Motor neuron (in vitro differentiated cells): ENCODE results near the gene CAMSAP1. TPM values are rescaled to one million over a fixed set of nuclear protein-coding genes. Genes with fewer than 3 reads are reported as not detected.
"Not testable (repeated sequence)": the region's sequence is repeated elsewhere in the genome, so short reads cannot be mapped to it uniquely, and the experiment has no call there.

Experiments used
- ATAC-seq, 8 experiments: fragments of 200-7000 bp; cut with Tn5 transposase; replicated peaks in 6 of 8; 2 replicates each; pipeline ENCODE4 v1.8.0; 2021; ENCODE audit warnings: mild to moderate bottlenecking in 8 of 8, moderate library complexity in 8 of 8
- H3K27ac ChIP-seq, 2 donors: fragments of 250-450 bp; sonication (Bioruptor Pico); 2 replicates each; pipeline ENCODE4 v1.9.0; 2021; ENCODE audit warnings: antibody characterized with exemption in 2 of 2, mild to moderate bottlenecking in 2 of 2, moderate library complexity in 1 of 2
- H3K4me1 ChIP-seq, 2 donors: fragments of 250-450 bp; sonication (Bioruptor Pico); replicated peaks in 1 of 2; 2 replicates each; pipeline ENCODE4 v1.6.1; 2021; ENCODE audit warnings: antibody characterized with exemption in 2 of 2, mild to moderate bottlenecking in 2 of 2, moderate library complexity in 1 of 2
- H3K4me3 ChIP-seq, 5 donors: fragments of 250-450 bp; sonication (Bioruptor Pico); 2 replicates each; pipeline ENCODE4 v1.9.0; 2021; ENCODE audit warnings: antibody characterized with exemption in 5 of 5, mild to moderate bottlenecking in 5 of 5, moderate library complexity in 4 of 5
- WGBS, 10 experiments: fragments of 450-650 bp; shearing (Covaris generic); methylation state at CpG; one replicate each; pipeline ENCODE4 v1.0.0; 2022; 5-methylcytosine and 5-hydroxymethylcytosine counted together
- in situ Hi-C, 9 experiments: fragments of 400-800 bp; cut with MboI; loops; one replicate each; pipeline ENCODE4 v1.15.0; 2021; ENCODE audit warnings: low sequenced_read_pairs in 9 of 9, low pct_unique_long_range_greater_than_20kb in 2 of 9; ENCODE audit not compliant: unreplicated experiment in 9 of 9
- total RNA-seq, 8 experiments: library from RNA; unstranded; fragments of 300-600 nt; gene quantifications; 2 replicates each; pipeline versions ENCODE4 v1.2.3 to v1.2.4, GENCODE V29; 2022

The CAMSAP1 gene
- total RNA-seq, 8 experiments from 2014 or later, result 8.2 to 71.6 (median 46.2) TPM

- ATAC-seq, result no peak
Observed at GRCh38 chr9:135948968-135949367, 41.6 kb upstream of the CAMSAP1 start.

DNA sequence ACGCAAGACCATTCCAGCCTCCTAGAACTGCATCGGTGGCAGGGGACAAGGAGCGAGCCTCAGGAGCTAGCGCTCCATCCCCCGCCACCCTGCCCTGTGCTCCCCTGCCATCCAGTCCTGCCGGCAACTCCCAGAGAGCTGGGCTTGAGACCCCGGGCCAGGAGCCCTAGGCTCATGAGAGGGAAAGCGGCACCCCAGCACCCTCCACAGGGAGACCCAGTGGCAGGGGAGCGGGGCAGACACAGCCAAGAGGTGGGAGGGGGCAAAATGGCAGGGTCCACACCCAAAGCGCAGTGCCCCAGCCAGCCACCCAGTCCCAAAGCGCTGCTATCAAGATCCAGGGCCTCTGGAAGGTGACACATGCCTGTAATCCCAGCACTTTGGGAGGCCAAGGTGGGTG, 41.1 kb upstream of the CAMSAP1 start:
- Histone ChIP-seq H3K27ac (no peak overlapping the region), H3K4me3 (no peak overlapping the region), H3K4me1 (no peaks in the 10 kb centered on the region)
- ATAC-seq, result no peak
- 74 to 100% (median 80%) methylated on average over 1 to 5 of the region's 11 CpGs; no CpG with 5 or more reads in 5 of the 10 experiments for WGBS, 10 experiments
- in situ Hi-C loops, result loop anchor here in 1 of 9 experiments (25.0 kb wide), 1 partner anchor 336 kb away; a partner anchor contains a TSS

More at GRCh38 chr9:135948968-135949367, 41.6 kb upstream of the CAMSAP1 start:
- Histone ChIP-seq H3K4me1 (no peaks in the 10 kb centered on the region), H3K27ac (no peak overlapping the region), H3K4me3 (no peak overlapping the region)
- WGBS, 10 experiments, result 79 to 100% (median 94%) methylated on average over 1 to 4 of the region's 4 CpGs; no CpG with 5 or more reads in 1 of the 10 experiments
- in situ Hi-C loops, result loop anchor here in 1 of 9 experiments (25.0 kb wide), 1 partner anchor 337 kb away; a partner anchor contains a TSS

- Histone ChIP-seq H3K27ac (no peak overlapping the region), H3K4me3 (no peak overlapping the region), H3K4me1 (no peaks in the 10 kb centered on the region)
- WGBS, 10 experiments, result 100% methylated on average over 1 of the region's 18 CpGs; no CpG with 5 or more reads in 9 of the 10 experiments
- in situ Hi-C loops, result loop anchor here in 1 of 9 experiments (25.0 kb wide), 1 partner anchor 335 kb away; a partner anchor contains a TSS
- no peak for ATAC-seq
Observed at GRCh38 chr9:135947582-135947981, 40.2 kb upstream of the CAMSAP1 start.

DNA sequence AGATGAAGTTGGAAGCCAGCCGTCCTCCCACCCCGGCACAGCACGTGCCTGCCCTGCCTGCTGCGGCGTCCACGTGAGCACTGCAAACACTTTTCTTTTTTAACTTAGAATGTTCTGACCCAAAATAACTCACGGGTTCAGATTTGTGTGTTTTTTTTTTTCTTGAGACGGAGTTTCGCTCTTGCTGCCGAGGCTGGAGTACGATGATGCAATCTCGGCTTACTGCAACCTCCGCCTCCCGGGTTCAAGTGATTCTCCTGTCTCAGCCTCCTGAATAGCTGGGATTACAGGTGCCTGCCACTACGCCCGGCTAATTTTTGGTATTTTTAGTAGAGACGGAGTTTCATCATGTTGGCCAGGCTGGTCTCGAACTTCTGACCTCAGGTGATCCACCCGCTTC, 39.8 kb upstream of the CAMSAP1 start:
- in situ Hi-C loops, result loop anchor here in 1 of 9 experiments (25.0 kb wide), 1 partner anchor 335 kb away; a partner anchor contains a TSS
- not testable (repeated sequence) for H3K4me1 ChIP-seq, H3K4me3 ChIP-seq, H3K27ac ChIP-seq, ATAC-seq
- 90 to 100% (median 95%) methylated on average over 2 to 17 of the region's 19 CpGs; no CpG with 5 or more reads in 2 of the 10 experiments for WGBS, 10 experiments

DNA sequence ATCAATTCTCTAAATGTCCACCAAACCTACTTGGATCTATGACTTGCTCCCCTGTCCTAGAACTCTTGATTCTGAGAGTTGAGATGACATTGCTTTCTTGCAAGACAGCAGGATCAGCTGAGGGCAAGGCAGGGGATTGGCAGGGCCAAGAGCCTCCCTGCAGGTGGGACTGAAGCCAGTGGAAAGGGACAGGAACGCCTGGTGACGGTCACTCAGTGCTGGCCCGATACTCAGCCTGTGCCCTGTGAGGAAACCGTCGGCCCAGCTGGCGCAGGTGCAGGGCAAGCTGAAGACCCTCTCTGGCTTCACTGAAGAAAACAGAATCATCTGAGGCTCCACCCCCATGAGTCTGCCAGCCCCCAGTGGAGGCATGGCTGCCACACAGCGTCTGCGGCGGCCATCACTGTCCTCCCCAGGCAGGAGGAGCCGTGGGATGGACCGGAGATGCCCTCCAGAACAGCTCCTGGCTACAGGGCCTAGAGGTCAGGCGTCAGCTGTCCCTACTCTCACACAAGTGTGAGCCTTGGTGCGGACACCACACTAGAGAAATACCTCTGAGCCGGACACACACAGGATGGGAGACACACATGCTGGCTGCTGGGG, 39.1 kb upstream of the CAMSAP1 start:
- H3K4me3 ChIP-seq, result no peak overlapping the region
- WGBS, 10 experiments, result 87 to 96% (median 90%) methylated on average over 3 to 5 of the region's 14 CpGs; no CpG with 5 or more reads in 7 of the 10 experiments
- in situ Hi-C loops, result loop anchor here in 1 of 9 experiments (25.0 kb wide), 1 partner anchor 334 kb away; a partner anchor contains a TSS

GRCh38 chr9:135945969-135946368, 38.6 kb upstream of the CAMSAP1 start:
- in situ Hi-C loops, result loop anchor here in 1 of 9 experiments (25.0 kb wide), 1 partner anchor 334 kb away; a partner anchor contains a TSS
- Histone ChIP-seq H3K27ac (no peak overlapping the region), H3K4me3 (no peak overlapping the region), H3K4me1 (no peaks in the 10 kb centered on the region)
- WGBS, 10 experiments, result 87 to 100% (median 94%) methylated on average over 1 to 13 of the region's 18 CpGs; no CpG with 5 or more reads in 6 of the 10 experiments
- no peak for ATAC-seq

More for the DNA sequence above, 39.1 kb upstream of the CAMSAP1 start:
- H3K27ac ChIP-seq, result no peak overlapping the region
- ATAC-seq, result no peak
- H3K4me1 ChIP-seq, result no peaks in the 10 kb centered on the region

- Histone ChIP-seq H3K27ac (no peak overlapping the region), H3K4me3 (no peak overlapping the region), H3K4me1 (no peaks in the 10 kb centered on the region)
- in situ Hi-C loops, result loop anchor here in 1 of 9 experiments (25.0 kb wide), 1 partner anchor 332 kb away; a partner anchor contains a TSS
- ATAC-seq, result no peak
- 69 to 100% (median 96%) methylated on average over 1 to 12 of the region's 36 CpGs; no CpG with 5 or more reads in 7 of the 10 experiments for WGBS, 10 experiments
Observed at GRCh38 chr9:135944444-135945252, 37.3 kb upstream of the CAMSAP1 start.

- WGBS, 10 experiments, result 61 to 100% (median 96%) methylated on average over 1 to 6 of the region's 6 CpGs; no CpG with 5 or more reads in 1 of the 10 experiments
- not testable (repeated sequence) for H3K4me1 ChIP-seq, H3K4me3 ChIP-seq, ATAC-seq, H3K27ac ChIP-seq
- in situ Hi-C loops, result loop anchor here in 1 of 9 experiments (25.0 kb wide), 1 partner anchor 331 kb away; a partner anchor contains a TSS
Observed at GRCh38 chr9:135943604-135944003, 36.3 kb upstream of the CAMSAP1 start.

DNA sequence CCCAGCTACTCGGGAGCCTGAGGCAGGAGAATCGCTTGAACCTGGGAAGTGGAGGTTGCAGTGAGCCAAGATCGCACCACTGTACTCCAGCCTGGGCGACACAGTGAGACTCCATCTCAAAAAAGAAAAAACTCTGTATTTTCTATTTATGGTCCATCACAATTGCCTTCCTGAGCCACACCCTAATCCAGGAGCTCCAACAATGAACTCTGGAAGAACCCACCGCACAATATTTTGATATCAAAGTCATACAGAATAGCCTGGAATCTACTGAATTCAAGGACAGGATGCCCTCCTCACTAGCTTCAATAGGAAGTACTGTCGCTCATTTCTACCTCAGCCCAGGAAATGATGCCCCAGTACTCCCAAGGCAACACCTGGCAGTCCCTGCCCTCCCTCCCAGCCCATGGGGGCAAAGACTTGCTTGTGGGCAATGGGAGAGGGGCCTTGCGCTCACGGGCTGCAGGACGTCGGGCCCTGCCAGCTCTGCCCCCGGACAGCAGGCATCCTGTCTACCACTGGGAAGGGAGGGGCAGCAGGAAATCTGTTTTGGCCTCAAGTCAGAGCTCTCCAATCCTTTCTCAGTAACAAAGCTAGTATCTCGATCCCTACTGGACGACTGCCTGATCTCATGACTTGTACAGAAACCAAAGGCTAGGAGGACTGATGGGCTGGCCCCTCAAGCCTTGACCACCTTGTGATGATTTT, 34.1 kb upstream of the CAMSAP1 start:
- in situ Hi-C loops, result loop anchor here in 1 of 9 experiments (25.0 kb wide), 1 partner anchor 329 kb away; a partner anchor contains a TSS
- H3K27ac ChIP-seq, result no peak overlapping the region
- 67 to 100% (median 91%) methylated on average over 1 to 7 of the region's 13 CpGs; no CpG with 5 or more reads in 4 of the 10 experiments for WGBS, 10 experiments
- no peak for ATAC-seq
- no peaks in the 10 kb centered on the region for H3K4me1 ChIP-seq
- no peak overlapping the region for H3K4me3 ChIP-seq

DNA sequence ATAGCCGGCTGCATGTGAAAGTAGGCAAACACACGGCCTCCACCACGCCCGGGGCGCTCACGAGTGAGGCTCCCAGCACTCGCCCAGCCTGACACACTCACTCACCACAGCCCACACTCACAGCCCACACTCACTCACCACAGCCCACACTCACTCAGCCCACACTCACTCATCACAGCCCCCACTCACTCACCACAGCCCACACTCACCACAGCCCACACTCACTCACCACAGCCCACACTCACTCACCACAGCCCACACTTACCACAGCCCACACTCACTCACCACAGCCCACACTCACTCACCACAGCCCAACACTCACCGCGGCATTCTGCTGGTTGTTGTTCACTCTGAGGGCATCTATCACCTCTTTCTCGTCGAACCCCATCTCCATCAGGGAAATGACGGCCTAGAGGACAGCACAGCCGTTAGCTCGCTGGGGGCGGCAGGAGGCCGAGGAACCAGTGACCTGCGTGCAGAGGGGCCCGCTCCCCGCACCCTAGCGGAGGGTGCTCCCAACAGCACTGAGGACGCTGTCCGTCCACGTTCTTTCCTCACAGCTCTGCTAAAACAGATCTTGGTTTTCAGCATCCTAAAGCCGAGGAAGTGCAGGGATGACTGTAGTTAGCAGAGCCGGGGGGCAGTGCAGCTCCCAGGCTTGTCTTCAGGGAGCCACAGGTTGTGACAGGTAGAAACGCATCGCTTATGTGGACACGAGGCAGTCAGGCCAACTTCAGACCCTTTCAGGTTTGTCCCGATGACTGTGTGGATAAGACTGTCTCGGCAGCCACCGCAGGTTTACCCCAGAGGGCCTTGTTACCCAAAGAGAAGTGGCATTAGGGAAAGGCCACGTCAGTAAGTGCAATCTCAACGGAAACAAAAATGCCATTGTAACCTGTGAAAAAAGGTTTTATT, 32.3 kb upstream of the CAMSAP1 start:
- ATAC-seq, result no peak
- 80 to 100% (median 97%) methylated on average over 1 to 24 of the region's 33 CpGs; no CpG with 5 or more reads in 2 of the 10 experiments for WGBS, 10 experiments
- H3K4me1 ChIP-seq, result no peaks in the 10 kb centered on the region
- no peak overlapping the region for H3K27ac ChIP-seq
- in situ Hi-C loops, result loop anchor here in 1 of 9 experiments (25.0 kb wide), 1 partner anchor 327 kb away; a partner anchor contains a TSS
- no peak overlapping the region for H3K4me3 ChIP-seq

DNA sequence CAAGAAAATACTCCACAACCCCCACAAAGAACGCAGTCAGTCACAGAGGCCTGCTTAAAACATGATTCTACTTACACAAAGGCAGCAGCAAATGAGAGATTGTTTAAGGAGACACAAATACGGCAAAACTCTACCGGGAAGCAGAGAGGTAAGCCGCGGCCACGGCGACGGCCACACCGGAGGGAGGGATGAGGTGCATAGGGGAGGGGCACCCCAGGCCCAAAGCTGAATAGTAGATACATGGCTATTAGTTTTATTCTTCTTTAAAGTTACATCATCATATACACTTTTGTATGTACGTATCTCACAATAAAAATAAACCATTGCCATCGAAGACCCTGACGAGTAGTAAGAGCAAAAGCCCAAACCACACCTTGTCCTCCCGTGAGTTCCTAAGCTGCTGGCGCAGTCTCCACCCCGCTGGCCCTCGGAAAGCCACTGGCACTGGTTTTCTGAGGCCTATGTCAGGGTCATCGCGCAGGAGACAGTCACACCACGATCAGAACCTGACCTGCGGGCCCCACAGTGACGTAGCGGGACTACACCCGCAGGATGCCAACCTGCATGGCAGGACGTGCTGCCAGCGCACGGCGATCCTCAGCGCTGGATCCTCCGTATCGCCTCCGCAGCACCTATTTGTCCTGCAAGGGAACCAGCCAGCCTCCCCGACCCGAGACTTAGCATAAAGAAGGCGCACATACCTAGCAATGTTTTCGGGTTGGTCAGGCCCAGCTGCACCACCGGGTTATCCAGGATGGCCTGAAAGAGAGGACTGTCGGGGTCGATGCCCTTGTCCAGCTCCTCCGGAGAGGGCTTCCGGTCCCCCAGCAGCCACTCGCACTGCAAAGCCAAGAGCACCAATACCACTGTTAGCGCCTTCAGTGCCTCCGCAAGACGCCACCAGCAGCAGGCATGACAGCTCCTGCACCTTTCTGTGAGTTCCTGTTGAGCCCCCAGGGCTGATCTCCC, 30.5 kb upstream of the CAMSAP1 start:
- ATAC-seq, result no peak
- in situ Hi-C loops, result loop anchor here in 1 of 9 experiments (25.0 kb wide), 1 partner anchor 326 kb away; a partner anchor contains a TSS
- H3K27ac ChIP-seq, result no peak overlapping the region
- H3K4me3 ChIP-seq, result no peak overlapping the region
- 87 to 100% (median 97%) methylated on average over 3 to 18 of the region's 44 CpGs; no CpG with 5 or more reads in 3 of the 10 experiments for WGBS, 10 experiments
- no peaks in the 10 kb centered on the region for H3K4me1 ChIP-seq
